ENCODE results near the gene CADM3.
A peak's percentile ranks its signal among the peaks of the same experiment; 100 is the strongest.

CADM3 gene, protein sequence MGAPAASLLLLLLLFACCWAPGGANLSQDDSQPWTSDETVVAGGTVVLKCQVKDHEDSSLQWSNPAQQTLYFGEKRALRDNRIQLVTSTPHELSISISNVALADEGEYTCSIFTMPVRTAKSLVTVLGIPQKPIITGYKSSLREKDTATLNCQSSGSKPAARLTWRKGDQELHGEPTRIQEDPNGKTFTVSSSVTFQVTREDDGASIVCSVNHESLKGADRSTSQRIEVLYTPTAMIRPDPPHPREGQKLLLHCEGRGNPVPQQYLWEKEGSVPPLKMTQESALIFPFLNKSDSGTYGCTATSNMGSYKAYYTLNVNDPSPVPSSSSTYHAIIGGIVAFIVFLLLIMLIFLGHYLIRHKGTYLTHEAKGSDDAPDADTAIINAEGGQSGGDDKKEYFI

DNA sequence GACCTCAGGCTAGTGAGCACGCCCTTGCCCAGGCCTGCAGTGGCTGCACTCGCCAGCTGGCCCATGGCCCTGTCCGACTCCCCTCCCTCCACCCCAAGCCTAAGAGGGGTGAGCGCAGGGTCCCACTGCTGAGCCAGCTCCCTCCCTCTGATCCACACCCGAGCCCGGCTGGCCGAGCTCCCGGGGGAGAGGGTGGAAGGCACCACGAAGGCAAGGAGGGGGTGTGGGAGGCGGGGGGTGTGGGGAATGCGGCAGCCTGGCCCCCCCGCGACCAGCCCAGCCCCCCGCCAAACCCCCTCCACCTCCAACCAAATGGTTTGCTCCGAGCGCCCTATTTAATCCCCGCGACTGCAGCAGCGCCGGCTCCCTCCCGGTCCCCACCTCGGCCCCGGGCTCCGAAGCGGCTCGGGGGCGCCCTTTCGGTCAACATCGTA is at the start of gene CADM3:
Gene CADM3, plus strand, starts transcription at position 362 of the 434 bp plus-strand sequence. CDS start 151 bp downstream, outside the sequence.
- no peak for DNase-seq (ENCODE audit: low read depth)

DNA sequence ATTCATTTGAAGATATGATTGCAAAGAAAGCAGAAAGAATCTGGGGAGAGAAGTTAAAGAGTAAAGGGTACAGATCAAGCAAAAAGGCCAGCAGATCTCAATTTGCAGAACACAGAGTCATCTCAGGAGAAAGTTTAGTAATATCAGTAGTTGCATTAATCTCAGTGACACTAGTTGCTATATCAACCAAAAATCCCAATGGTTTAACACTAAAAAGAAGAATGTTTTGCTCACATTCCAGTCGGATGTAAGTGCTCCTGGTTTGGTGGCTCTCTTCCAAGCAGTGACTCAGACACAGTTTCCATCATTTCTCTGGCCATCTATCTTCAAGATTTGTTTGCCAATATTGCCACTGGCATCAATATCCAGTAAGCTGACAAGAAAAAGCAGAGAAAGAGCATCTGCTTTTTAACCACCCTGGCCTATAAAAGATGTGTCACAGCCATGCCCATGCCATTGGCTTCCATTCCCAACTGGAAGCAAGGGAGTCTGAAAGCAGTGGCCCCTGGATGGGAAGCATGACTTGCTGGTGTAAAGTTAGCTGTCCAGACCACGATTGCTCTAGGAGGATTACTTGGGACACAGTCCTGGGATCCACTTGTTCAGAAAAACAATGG is 49.3 kb upstream of the CADM3 start:
- no peak for DNase-seq (ENCODE audit: low read depth)

DNA sequence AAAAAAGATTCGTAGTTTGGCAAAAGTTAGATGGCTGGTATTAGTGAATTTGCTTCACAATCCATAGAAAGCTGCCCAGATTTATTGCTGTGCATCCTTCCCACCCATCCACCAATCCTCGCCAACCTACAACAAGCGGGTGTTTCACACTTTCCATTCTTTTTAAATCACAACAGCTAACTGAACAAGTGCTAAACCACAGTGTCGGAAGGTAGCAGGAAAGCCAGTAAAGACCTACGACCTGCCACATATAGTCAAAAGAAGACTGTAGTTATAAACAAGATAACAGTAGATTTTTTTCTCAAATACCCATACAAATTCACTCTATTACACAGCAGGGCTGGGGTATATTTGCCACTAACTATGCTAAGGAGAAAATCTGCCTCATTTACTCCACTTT is 47.8 kb upstream of the CADM3 start:
- no peak for DNase-seq (ENCODE audit: low read depth)

GRCh38 chr1:159132271-159132881 is 39.0 kb upstream of the CADM3 start:
- peak; percentile 45 for DNase-seq (ENCODE audit: low read depth)

DNA sequence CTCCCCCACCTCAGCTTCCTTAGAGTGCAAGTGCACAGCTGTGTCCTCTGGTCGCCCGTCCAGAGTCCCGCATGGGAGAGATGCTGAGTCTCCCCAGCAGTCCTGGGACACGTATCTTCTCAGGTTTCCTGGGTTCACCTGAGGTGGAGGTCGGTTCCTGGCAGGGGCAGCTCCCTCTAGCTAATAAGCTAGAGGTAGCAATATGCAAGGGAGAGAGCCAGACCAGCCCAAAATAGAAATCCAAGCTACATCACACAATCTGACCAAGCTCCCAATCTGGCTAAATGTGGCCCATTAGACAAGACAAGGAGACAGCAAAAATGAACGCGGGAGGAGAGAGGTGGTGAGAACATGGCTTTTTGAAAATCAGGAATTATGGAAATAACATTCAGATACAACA is 30.9 kb upstream of the CADM3 start:
- no peak for DNase-seq (ENCODE audit: low read depth)

GRCh38 chr1:159141584-159142390 is 29.6 kb upstream of the CADM3 start:
- DNase-seq (ENCODE audit: low read depth), result no peak

DNA sequence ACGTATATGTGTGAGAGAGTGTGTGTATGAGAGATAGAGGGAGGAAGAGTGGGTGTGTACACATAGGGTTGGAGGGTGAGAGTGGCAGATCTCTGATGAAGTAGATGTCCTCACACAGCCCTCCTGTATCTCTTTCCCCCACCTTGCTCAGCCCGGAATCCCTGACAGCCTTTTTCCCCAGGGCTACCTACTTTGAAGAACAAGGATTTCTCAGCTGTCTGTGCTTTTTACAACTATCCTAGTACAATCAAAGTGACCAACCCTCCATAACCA is 29.1 kb upstream of the CADM3 start:
- no peak for DNase-seq (ENCODE audit: low read depth)

GRCh38 chr1:159142726-159143510 is 28.5 kb upstream of the CADM3 start:
- DNase-seq (ENCODE audit: low read depth), result no peak

GRCh38 chr1:159144571-159144970 is 26.8 kb upstream of the CADM3 start:
- no peak for DNase-seq (ENCODE audit: low read depth)

DNA sequence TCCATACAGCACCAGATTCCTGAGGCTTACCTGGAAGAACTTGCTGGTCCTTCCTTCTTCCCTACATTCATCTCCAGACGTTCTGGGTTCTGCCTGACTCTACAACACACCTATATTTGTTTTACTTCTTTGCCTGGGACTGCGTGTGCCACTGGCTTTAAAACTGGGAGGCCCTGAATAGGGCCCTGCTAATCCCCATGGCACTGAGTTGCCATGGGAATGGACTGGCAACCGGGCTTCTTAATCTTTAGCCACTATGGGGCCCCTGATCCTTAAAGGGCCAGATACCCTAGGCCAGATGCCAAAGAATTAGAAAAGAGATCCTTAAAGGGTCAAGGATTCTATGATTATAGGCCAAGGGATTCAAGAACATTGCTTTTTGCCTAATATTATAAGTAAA is 24.4 kb upstream of the CADM3 start:
- DNase-seq (ENCODE audit: low read depth), result no peak

- no peak for DNase-seq (ENCODE audit: low read depth)
These were observed 19.4 kb upstream of the CADM3 start for GRCh38 chr1:159152031-159152430.

DNA sequence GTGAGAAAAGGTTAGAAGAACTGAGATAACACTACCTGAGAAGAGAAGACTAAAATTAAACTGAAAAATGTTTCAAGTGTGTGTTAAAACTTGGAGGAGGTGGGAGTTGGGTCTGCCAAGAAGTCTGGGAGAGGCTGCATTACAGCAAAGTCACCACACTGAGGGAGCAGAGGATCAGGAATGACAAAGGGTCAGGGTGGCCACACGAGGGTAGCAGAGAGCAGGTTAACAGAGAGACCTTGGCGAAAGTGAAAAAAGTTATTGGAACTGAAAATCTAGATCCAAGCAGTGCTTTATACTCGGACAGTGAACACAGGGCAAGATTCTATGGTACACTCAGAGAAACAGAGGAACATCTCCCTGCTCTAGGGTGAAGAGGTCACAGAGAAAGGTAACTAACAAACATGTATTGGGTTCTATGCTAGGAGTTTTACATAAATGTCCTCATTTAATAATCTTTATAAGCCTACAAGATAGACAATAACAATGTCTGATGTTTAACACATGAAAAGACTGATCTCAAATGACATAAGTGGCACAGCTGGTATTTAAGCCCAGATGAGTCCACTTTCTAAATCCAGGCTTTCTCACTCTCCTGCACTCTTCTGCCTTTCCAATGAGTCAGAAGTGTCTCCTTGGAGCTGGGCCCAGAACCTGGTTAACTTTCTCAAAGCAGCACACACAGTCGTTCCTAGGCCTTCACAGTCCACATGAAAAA is 10.3 kb upstream of the CADM3 start:
- DNase-seq (ENCODE audit: low read depth), result no peak

GRCh38 chr1:159161719-159162026 is 9.7 kb upstream of the CADM3 start:
- DNase-seq (ENCODE audit: low read depth), result no peak

DNA sequence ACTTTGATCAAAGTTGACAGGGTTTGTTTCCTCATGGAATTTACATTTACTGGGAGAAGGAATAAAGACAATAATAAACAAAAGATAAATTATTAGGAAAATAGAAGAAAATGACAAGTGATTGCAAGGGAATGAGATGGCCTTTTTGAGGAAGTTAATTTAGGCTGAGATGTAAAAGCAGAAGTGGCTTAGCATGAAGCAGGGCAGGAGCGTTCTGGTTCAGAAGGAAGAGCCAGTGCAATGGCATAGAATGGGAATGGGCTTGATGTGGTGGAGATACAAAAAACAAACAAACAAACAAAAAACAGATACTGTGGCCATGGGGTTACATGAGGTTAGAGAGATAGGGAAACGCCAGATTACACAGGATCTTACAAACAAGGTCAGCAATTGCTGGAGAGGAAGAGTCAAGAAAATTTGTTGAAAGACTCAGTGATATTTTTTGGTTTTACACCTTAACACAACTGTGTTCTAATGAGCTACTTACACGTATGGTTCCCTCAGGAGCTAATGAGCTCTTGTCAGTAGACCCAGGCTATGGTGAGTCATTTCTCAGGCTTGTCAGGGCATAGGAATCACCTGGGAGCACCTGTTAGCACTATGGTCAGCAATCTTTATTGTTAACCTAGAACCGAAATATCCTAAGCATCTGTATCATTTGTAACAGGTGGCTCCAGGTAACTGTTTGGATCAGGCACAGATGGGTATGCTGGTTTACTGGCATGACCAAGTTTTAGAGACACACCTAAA is 8.7 kb upstream of the CADM3 start:
- DNase-seq (ENCODE audit: low read depth), result no peak

DNA sequence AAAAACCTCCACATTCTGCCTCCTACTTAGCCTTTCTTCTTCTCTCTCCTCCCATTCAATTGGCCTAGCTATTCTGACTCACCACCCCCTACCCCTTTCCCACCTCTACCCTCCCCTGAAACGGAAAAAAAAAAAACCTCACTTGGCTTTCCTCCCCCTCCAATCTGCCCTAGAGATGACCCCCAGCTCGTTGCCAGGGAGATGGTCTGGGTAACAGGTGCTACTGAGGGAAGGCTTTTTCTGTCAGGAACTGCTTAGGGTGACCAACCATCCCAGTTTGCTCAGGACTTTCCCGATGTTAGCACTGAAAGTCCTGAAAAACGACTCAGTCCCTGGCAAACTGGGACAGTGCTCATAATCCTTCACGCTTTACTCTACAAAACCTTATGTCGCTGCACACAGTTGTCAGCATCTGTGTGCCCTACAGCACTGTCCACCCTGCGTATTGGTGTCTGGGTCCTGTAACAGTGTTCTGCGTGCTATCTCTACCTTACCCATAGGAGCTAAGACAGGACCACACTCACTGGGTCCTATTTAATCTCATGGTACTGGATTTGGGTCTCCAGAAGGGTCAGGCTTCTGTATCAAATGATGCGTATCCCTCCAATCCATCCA is 7.7 kb upstream of the CADM3 start:
- DNase-seq (ENCODE audit: low read depth), result no peak

DNA sequence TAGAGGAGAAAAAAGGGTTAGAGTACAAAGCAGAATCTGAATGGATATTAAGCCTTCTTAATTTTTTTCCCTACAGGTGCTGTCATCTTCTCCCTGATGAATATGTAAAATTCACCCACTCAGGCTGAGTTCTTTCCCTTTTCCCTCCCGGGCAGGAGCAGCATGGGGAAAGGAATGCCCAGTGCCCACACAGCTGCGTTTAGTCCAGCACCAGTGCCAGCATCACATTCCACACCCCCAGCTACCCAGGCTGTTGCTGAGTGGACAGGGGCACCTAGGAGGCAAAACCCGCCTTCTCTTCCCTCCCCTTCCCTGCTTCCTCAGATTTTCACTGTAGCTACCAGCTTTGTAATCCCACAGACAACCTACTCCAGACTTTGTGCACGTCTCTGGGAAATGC is 3.4 kb upstream of the CADM3 start:
- no peak for DNase-seq (ENCODE audit: low read depth)

- no peak for DNase-seq (ENCODE audit: low read depth)
These were observed 776 bp upstream of the CADM3 start for GRCh38 chr1:159170639-159171038.

- DNase-seq (ENCODE audit: low read depth), result no peak
These were observed 480 bp downstream of the CADM3 start for GRCh38 chr1:159171688-159172501.

DNA sequence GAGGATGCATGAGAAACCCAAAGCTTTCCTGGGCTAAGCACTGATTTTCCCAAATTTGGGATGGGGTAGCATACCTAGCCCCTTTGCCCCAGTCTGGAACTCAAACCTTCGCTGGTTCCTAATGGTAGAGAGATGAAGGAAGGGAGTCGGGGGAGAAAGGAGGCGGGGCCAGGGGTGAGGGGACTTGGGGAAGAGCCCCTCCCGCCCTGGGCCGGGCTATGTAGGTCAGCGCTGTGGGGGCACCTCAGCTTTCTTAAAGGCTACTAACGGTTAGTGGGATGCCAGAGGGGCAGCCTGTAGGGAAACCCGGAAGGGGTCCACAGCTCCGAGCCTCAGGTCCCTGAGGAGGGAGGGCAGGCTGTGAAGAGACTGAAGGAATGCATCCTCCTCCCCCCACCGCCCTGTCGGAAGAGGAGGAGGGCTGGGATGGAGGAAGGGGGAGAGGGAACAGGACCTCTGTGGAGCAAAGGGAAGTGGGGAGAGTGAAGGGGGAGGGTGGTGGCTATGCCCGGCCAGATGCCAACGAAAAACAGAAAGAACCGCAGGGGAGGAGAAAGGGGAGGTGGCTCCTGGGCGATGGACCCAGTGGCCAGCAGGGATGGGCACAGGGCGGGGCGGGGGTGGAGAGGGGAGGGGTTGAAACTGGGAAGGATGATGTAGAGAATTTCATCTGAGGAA is 1.3 kb downstream of the CADM3 start:
- no peak for DNase-seq (ENCODE audit: low read depth)

All from stimulated activated CD8-positive, alpha-beta memory T cell treated with anti-CD3 and anti-CD28 coated beads, Interleukin-15, amount 100 ng/mL, for 24 hours (primary cell).